Ascending aorta (tissue), 2 donors: ENCODE measurements around the gene LRRC7. TPM values are rescaled to one million over a fixed set of nuclear protein-coding genes. Genes with fewer than 3 reads are reported as not detected.

Experiments
- DNase-seq, 2 donors: peaks; one replicate each; pipeline ENCODE4 v3.0.0-alpha.2; 2019; ENCODE audit warnings: low spot score in 2 of 2
- H3K27ac ChIP-seq, 2 donors: fragments of 200-600 bp; sonication (generic); one replicate each; pipeline ENCODE4 v1.5.1; 2016 to 2017; ENCODE audit warnings: mild to moderate bottlenecking in 1 of 2
- H3K27me3 ChIP-seq: fragments of 200-600 bp; sonication (generic); one replicate; pipeline ENCODE4 v1.5.1; 2017
- H3K36me3 ChIP-seq, 2 donors: fragments of 200-600 bp; sonication (generic); one replicate each; pipeline ENCODE4 v1.5.1; 2016
- H3K4me1 ChIP-seq, 2 donors: fragments of 200-600 bp; sonication (generic); one replicate each; pipeline ENCODE4 v1.5.1; 2016 to 2017; ENCODE audit warnings: mild to moderate bottlenecking in 1 of 2
- H3K4me3 ChIP-seq, 2 donors: fragments of 200-600 bp; sonication (generic); one replicate each; pipeline ENCODE4 v1.5.1; 2016 to 2017; ENCODE audit warnings: mild to moderate bottlenecking in 1 of 2
- H3K9me3 ChIP-seq, 2 donors: fragments of 200-600 bp; sonication (generic); one replicate each; pipeline ENCODE4 v1.5.1; 2016
- CTCF ChIP-seq, 3 experiments: fragments of 200-600 bp in 2 of 3; fragments of 450-650 bp in 1 of 3; sonication (generic) in 2 of 3; IDR thresholded peaks; one replicate each; pipeline ENCODE4 v1.5.1; 2016 to 2019; ENCODE audit warnings: antibody characterized with exemption in 3 of 3, mild to moderate bottlenecking in 1 of 3, moderate library complexity in 1 of 3
- intact Hi-C: fragments of 100-400 bp; cut with DNase I; formaldehyde crosslinking; loops from one replicate; pipeline ENCODE4 v1.15.1; 2023
- total RNA-seq: library from RNA; depleted of rRNA; stranded (reverse); fragments of >200 nt; gene quantifications from one replicate; pipeline ENCODE4 v1.1.0, GENCODE V29; 2016

Gene LRRC7
- total RNA-seq, 1 donor from 2014 or later = not detected

- intact Hi-C loops = no loop called here
- no peak for DNase-seq
Observed at GRCh38 chr1:69998847-69999246, 431.1 kb downstream of the LRRC7 start.

GRCh38 chr1:70003211-70003908, 435.6 kb downstream of the LRRC7 start:
- Histone ChIP-seq H3K9me3 (no peaks in the 10 kb centered on the region), H3K27me3 (no peaks in the 10 kb centered on the region), H3K27ac (no peak overlapping the region), H3K4me3 (no peak overlapping the region), H3K4me1 (no peaks in the 10 kb centered on the region), H3K36me3 (no peaks in the 10 kb centered on the region)
- DNase-seq = no peak
- intact Hi-C loops = no loop called here
- TF ChIP-seq CTCF (IDR thresholded peaks at IDR 0.05) = no peak

More at GRCh38 chr1:69998847-69999246, 431.1 kb downstream of the LRRC7 start:
- Histone ChIP-seq H3K27me3 (no peaks in the 10 kb centered on the region), H3K9me3 (no peaks in the 10 kb centered on the region), H3K27ac (no peak overlapping the region), H3K4me1 (peaks cover 0 to 3% of the 10 kb centered on the region in 2 donors), H3K36me3 (no peaks in the 10 kb centered on the region), H3K4me3 (no peak overlapping the region)
- TF ChIP-seq CTCF (IDR thresholded peaks at IDR 0.05) = no peak

- intact Hi-C loops = no loop called here
- no peak for TF ChIP-seq CTCF (IDR thresholded peaks at IDR 0.05)
- DNase-seq = no peak
- Histone ChIP-seq H3K4me1 (no peaks in the 10 kb centered on the region), H3K9me3 (no peaks in the 10 kb centered on the region), H3K27me3 (no peaks in the 10 kb centered on the region), H3K27ac (no peak overlapping the region), H3K36me3 (no peaks in the 10 kb centered on the region), H3K4me3 (no peak overlapping the region)
Observed at GRCh38 chr1:70005386-70006034, 437.8 kb downstream of the LRRC7 start.

- Histone ChIP-seq H3K27ac (no peak overlapping the region), H3K27me3 (no peaks in the 10 kb centered on the region), H3K4me1 (no peaks in the 10 kb centered on the region), H3K9me3 (no peaks in the 10 kb centered on the region), H3K36me3 (no peaks in the 10 kb centered on the region), H3K4me3 (no peak overlapping the region)
- DNase-seq = no peak
- TF ChIP-seq CTCF (IDR thresholded peaks at IDR 0.05) = no peak
- intact Hi-C loops = no loop called here
Observed at GRCh38 chr1:70008660-70009059, 440.9 kb downstream of the LRRC7 start.

GRCh38 chr1:70017770-70018169, 450.0 kb downstream of the LRRC7 start:
- intact Hi-C loops = no loop called here
- no peaks in the 10 kb centered on the region for H3K4me1 ChIP-seq
- H3K27ac ChIP-seq = no peak overlapping the region
- DNase-seq = no peak
- no peaks in the 10 kb centered on the region for H3K36me3 ChIP-seq
- no peak overlapping the region for H3K4me3 ChIP-seq
- no peaks in the 10 kb centered on the region for H3K27me3 ChIP-seq
- H3K9me3 ChIP-seq = no peaks in the 10 kb centered on the region
- no peak for TF ChIP-seq CTCF (IDR thresholded peaks at IDR 0.05)
